CD4-positive, alpha-beta memory T cell (primary cell): ENCODE data around the gene MVK. TPM values are rescaled to one million over a fixed set of nuclear protein-coding genes. Genes with fewer than 3 reads are reported as not detected.

Source experiments
- CTCF ChIA-PET: fragments of 350-600 bp; sonication (Branson Sonifier 250); formaldehyde crosslinking; loops from one replicate; lab custom pipeline; 2021; ENCODE audit warnings: inconsistent platforms; ENCODE audit not compliant: partially characterized antibody; lab: Charles Lee
- POLR2A ChIA-PET: fragments of 350-600 bp; sonication (Branson Sonifier 250); formaldehyde crosslinking; loops from one replicate; lab custom pipeline; 2021; ENCODE audit not compliant: partially characterized antibody; lab: Charles Lee
- DNase-seq, 5 donors: peaks; one replicate each; pipeline versions ENCODE4 v3.0.0 to v3.0.0-alpha.2; 2020 to 2022; ENCODE audit warnings: mixed read lengths in 1 of 5
- H3K27ac ChIP-seq: one replicate; pipeline ENCODE4 v1.7.0; 2013; ENCODE audit warnings: low read depth, low read length
- H3K27me3 ChIP-seq: 2 replicates; pipeline ENCODE4 v1.7.0; 2013; ENCODE audit warnings: mild to moderate bottlenecking, low read length, moderate library complexity; ENCODE audit not compliant: insufficient read depth
- H3K36me3 ChIP-seq: 2 replicates; pipeline ENCODE4 v1.7.0; 2013; ENCODE audit warnings: mild to moderate bottlenecking, low read length, moderate library complexity; ENCODE audit not compliant: insufficient read depth
- H3K4me1 ChIP-seq: 2 replicates; pipeline ENCODE4 v1.7.0; 2013; ENCODE audit warnings: mild to moderate bottlenecking, low read length, moderate library complexity; ENCODE audit not compliant: insufficient read depth
- H3K4me3 ChIP-seq, 2 donors: one replicate each; pipeline ENCODE4 v1.7.0; 2013; ENCODE audit warnings: low read length in 2 of 2, mild to moderate bottlenecking in 1 of 2
- H3K9me3 ChIP-seq, 2 donors: one replicate each; pipeline ENCODE4 v1.7.0; 2013; ENCODE audit warnings: low read length in 2 of 2, control low read depth in 1 of 2; ENCODE audit not compliant: control insufficient read depth in 1 of 2
- H3K27ac Mint-ChIP-seq, 7 donors: one replicate each; pipeline ENCODE4 v1.8.0; 2020 to 2021; ENCODE audit warnings: mixed read lengths in 7 of 7, mild to moderate bottlenecking in 6 of 7, inconsistent platforms in 3 of 7, moderate library complexity in 3 of 7
- H3K27me3 Mint-ChIP-seq, 2 donors: one replicate each; pipeline ENCODE4 v1.8.0; 2020 to 2021; ENCODE audit warnings: mixed read lengths in 2 of 2
- H3K36me3 Mint-ChIP-seq, 2 donors: one replicate each; pipeline ENCODE4 v1.8.0; 2020 to 2021; ENCODE audit warnings: mixed read lengths in 2 of 2, inconsistent platforms in 1 of 2, mild to moderate bottlenecking in 1 of 2
- H3K4me1 Mint-ChIP-seq, 4 donors: one replicate each; pipeline ENCODE4 v1.8.0; 2020 to 2021; ENCODE audit warnings: mixed read lengths in 4 of 4, mild to moderate bottlenecking in 1 of 4
- H3K4me3 Mint-ChIP-seq, 8 donors: one replicate each; pipeline ENCODE4 v1.8.0; 2020 to 2021; ENCODE audit warnings: mixed read lengths in 8 of 8, mild to moderate bottlenecking in 7 of 8, moderate library complexity in 6 of 8, inconsistent platforms in 3 of 8
- H3K9me3 Mint-ChIP-seq, 8 donors: one replicate each; pipeline ENCODE4 v1.8.0; 2020 to 2021; ENCODE audit warnings: mixed read lengths in 8 of 8, mild to moderate bottlenecking in 5 of 8, inconsistent platforms in 3 of 8, moderate library complexity in 1 of 8
- intact Hi-C: fragments of 100-400 bp; cut with micrococcal nuclease; formaldehyde crosslinking; loops from one replicate; pipeline ENCODE4 v1.15.1; 2023
- polyA plus RNA-seq, 2 donors: library from polyadenylated mRNA; unstranded; fragments of 300-500 nt; fragmentation: Illumina TruSeq; gene quantifications; one replicate each; pipeline ENCODE4 v1.2.3, GENCODE V29; 2021
- total RNA-seq, 2 experiments: library from RNA; stranded (reverse); gene quantifications; one replicate each; pipeline ENCODE4 v1.2.3, GENCODE V29; 2021

Gene MVK
- total and polyA plus RNA-seq, 4 experiments from 2014 or later, result 1.9 to 11.0 (median 7.1) TPM

DNA sequence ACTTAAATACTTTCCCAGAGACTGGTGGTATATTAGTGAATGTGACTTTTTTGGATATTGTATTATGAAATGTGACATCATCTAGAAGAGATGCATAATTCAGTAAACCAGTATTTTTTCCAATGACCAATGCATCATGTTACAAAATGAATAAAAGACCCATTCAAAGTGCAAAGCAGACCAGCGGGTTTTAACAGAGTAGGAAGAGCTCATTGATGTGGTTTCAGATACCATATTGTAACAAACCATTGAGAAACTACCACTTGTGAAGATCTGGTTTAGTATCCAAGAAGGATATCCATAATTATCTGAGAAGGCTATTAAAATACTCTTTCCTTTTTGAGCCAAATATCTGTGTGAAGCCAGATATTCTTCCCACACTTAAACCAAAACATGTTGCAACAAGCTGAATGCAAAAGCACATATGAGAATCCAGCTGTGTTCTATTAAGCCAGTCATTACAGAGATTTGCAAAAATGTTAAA is 47.7 kb downstream of the MVK start:
- H3K4me3 Mint-ChIP-seq, result no peak overlapping the region
- no peaks in the 10 kb centered on the region for H3K36me3 ChIP-seq
- no peaks in the 10 kb centered on the region for H3K36me3 Mint-ChIP-seq
- H3K9me3 ChIP-seq, result no peaks in the 10 kb centered on the region
- H3K4me3 ChIP-seq, result no peak overlapping the region
- ChIA-PET CTCF (no interaction called here), POLR2A (no interaction called here)
- H3K4me1 ChIP-seq, result no peaks in the 10 kb centered on the region
- intact Hi-C loops, result no loop called here
- no peak for DNase-seq
- no peak overlapping the region for H3K27ac ChIP-seq
- no peak overlapping the region for H3K27ac Mint-ChIP-seq
- H3K27me3 ChIP-seq, result no peaks in the 10 kb centered on the region
- H3K9me3 Mint-ChIP-seq, result peaks cover 0 to 2% (median 0%) of the 10 kb centered on the region in 8 donors
- H3K27me3 Mint-ChIP-seq, result peaks cover 15 to 29% of the 10 kb centered on the region in 2 donors
- H3K4me1 Mint-ChIP-seq, result peaks cover 0 to 5% (median 2%) of the 10 kb centered on the region in 4 donors

DNA sequence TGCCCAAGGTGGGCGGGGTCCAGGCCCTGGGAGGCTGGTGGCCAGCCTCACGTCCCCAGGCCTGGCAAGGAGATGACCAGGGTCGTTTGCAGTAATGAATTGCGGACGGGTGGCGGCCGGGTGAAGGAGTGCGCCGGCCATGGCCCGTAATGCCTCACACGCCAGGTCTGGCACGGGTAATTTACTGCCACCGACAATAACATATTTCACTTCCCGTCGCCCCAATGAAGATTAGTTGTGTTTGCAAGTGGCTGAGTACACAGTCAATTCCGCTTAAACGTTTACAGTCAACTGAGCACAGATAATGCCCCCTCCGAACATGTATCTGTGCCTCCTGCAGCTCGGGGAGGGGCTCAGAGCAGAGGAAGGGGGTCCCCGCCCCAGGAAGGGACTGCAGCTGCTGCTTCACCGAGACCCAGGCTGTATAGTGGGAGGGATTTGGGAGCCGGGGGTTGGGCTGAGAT is 48.3 kb downstream of the MVK start:
- Mint-ChIP-seq H3K27me3 (peaks cover 14 to 27% of the 10 kb centered on the region in 2 donors), H3K4me1 (peaks cover 0 to 5% (median 2%) of the 10 kb centered on the region in 4 donors), H3K27ac (peak overlapping the region in 1 of 7 donors; percentile 29), H3K36me3 (no peaks in the 10 kb centered on the region), H3K9me3 (peaks cover 0 to 2% (median 0%) of the 10 kb centered on the region in 8 donors), H3K4me3 (peak overlapping the region in 1 of 8 donors; percentile 52)
- Histone ChIP-seq H3K4me3 (no peak overlapping the region), H3K4me1 (no peaks in the 10 kb centered on the region), H3K9me3 (no peaks in the 10 kb centered on the region), H3K27ac (no peak overlapping the region), H3K36me3 (no peaks in the 10 kb centered on the region), H3K27me3 (no peaks in the 10 kb centered on the region)
- POLR2A ChIA-PET, result no interaction called here
- intact Hi-C loops, result no loop called here
- CTCF ChIA-PET, result interaction anchor here (1.4 kb wide), 1 partner anchor 22 kb away, joined by 3 read pairs; no protein-coding TSS in a partner anchor
- no peak for DNase-seq

DNA sequence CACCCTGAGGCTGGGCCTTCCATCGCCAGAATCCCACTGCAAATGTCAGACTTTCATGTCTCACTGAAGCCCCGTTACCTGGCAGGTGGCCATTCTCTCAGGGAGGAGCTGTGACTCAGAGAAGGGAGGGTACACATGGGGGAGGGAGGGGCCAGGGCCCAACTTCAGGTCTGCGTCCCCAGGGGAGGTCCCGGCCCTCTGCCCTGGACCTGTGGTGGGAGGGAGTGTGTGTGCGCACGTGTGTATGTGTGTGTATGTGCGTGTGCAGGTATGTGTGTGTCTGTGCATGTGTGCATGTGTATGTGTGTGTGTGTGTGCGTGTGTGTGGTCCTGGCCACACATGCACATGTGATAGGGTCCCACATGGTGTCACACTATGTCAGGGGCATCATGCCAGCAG is 50.9 kb downstream of the MVK start:
- H3K4me3 ChIP-seq, result no peak overlapping the region
- H3K27ac ChIP-seq, result no peak overlapping the region
- intact Hi-C loops, result no loop called here
- CTCF ChIA-PET, result no interaction called here
- DNase-seq, result no peak
- Mint-ChIP-seq H3K4me1 (peaks cover 0 to 11% (median 2%) of the 10 kb centered on the region in 4 donors), H3K9me3 (peaks cover 0 to 2% (median 0%) of the 10 kb centered on the region in 8 donors), H3K27me3 (peaks cover 23 to 31% of the 10 kb centered on the region in 2 donors), H3K27ac (no peak overlapping the region), H3K36me3 (no peaks in the 10 kb centered on the region), H3K4me3 (no peak overlapping the region)
- no peaks in the 10 kb centered on the region for H3K36me3 ChIP-seq
- no peaks in the 10 kb centered on the region for H3K27me3 ChIP-seq
- H3K4me1 ChIP-seq, result no peaks in the 10 kb centered on the region
- POLR2A ChIA-PET, result no interaction called here
- H3K9me3 ChIP-seq, result no peaks in the 10 kb centered on the region

DNA sequence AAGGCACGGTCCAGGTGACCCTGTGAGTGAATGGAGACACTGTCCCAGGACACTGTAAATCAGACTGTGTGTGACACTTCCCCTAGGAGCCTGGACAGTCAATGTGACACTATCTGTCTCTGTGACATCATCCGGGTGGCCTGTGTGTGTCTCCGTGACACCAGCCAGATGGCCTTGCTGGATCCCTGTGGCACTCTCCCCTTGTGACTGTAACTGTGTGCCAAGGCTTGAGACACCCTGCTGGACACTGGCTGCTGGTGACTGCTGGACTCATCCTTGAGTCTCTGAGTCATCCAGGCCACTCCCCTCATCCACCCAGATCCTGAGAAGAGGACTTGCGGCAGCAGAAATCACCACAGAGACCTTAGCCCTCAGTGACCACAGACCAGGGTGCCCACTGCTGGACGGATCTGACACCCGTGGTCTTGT is 51.6 kb downstream of the MVK start:
- Mint-ChIP-seq H3K4me3 (no peak overlapping the region), H3K27me3 (peaks cover 24 to 36% of the 10 kb centered on the region in 2 donors), H3K4me1 (peaks cover 0 to 11% (median 2%) of the 10 kb centered on the region in 4 donors), H3K27ac (no peak overlapping the region), H3K9me3 (peaks cover 0 to 4% (median 0%) of the 10 kb centered on the region in 8 donors), H3K36me3 (no peaks in the 10 kb centered on the region)
- ChIA-PET POLR2A (no interaction called here), CTCF (no interaction called here)
- Histone ChIP-seq H3K9me3 (no peaks in the 10 kb centered on the region), H3K4me3 (no peak overlapping the region), H3K27ac (no peak overlapping the region), H3K4me1 (no peaks in the 10 kb centered on the region), H3K36me3 (no peaks in the 10 kb centered on the region), H3K27me3 (peaks cover 4% of the 10 kb centered on the region)
- intact Hi-C loops, result no loop called here
- DNase-seq, result no peak

DNA sequence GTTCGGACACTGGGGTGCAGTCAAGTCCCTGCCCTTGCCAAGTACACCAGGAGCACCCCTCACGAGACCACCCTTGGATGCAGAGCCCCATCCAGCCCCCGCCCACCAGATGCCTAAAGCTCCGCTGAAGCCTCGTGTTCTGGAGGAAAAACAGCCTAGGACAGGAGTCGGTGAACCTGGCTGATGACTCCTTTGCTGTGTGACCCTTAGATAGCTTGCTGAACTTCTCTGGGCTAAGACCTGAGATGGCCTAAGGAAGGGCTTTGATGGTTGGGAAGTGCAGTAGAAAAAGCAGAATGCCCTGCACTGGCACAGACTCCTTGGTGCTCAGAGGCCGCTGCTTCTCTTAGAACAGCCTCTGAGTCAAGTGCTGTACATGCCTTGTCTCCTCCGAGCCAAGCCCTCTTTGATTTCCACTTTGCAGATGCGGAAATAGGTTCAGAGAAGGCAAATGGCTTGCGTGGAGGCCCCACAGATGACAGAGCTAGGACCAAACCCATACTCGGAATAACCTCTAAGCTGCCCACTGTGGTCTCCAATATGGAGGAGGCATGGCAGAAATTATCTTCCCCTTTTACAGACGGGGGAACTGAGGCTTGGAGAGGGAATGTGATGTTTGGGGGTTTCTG is 52.3 kb downstream of the MVK start:
- intact Hi-C loops, result no loop called here
- H3K36me3 ChIP-seq, result no peaks in the 10 kb centered on the region
- no peak for DNase-seq
- H3K27me3 ChIP-seq, result peaks cover 4% of the 10 kb centered on the region
- peaks cover 29 to 41% of the 10 kb centered on the region in 2 donors for H3K27me3 Mint-ChIP-seq
- H3K36me3 Mint-ChIP-seq, result no peaks in the 10 kb centered on the region
- no peak overlapping the region for H3K4me3 Mint-ChIP-seq
- H3K9me3 Mint-ChIP-seq, result peaks cover 0 to 5% (median 0%) of the 10 kb centered on the region in 8 donors
- POLR2A ChIA-PET, result no interaction called here
- H3K4me3 ChIP-seq, result no peak overlapping the region
- H3K9me3 ChIP-seq, result no peaks in the 10 kb centered on the region
- no peak overlapping the region for H3K27ac Mint-ChIP-seq
- H3K27ac ChIP-seq, result no peak overlapping the region
- peaks cover 0 to 11% (median 2%) of the 10 kb centered on the region in 4 donors for H3K4me1 Mint-ChIP-seq
- no peaks in the 10 kb centered on the region for H3K4me1 ChIP-seq
- CTCF ChIA-PET, result no interaction called here

DNA sequence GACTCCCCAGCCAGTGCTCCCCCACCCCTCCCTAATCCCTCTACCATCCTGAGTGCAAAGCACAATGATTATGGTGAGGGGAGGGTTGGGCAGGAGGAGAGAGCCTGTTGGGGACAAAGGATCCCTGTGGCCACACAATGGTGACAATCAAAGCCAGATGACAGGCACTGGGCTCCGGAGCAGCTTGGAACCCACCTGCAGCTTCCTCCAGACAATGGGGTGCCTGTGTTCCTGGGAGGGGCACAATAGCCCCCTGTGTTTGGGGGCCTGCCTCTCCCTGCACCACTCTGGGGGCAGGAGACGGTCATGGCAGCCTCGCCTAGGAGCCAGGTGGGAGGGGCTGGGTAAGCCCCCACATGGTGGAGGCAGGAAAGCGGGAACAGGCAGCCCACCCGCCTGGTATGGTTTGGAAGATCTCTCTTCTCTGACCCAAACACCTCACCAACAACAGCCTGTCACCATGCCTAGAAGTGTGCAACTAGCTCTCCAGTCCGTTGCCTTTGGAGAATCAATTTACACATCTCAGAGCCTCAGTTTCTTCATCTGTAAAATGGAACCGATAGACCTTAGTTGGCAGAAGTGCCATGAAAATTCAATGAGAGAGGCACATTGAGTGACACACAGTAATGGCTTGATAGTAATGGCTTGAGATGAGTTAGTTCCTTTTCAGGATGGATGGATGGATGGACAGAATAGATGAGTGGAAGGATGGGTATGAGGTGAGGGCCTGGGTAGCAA is 53.0 kb downstream of the MVK start:
- Mint-ChIP-seq H3K4me3 (peak overlapping the region in 1 of 8 donors; percentile 1), H3K36me3 (no peaks in the 10 kb centered on the region), H3K9me3 (peaks cover 0 to 5% (median 0%) of the 10 kb centered on the region in 8 donors), H3K27me3 (peaks cover 30 to 43% of the 10 kb centered on the region in 2 donors), H3K4me1 (peaks cover 0 to 11% (median under 1%) of the 10 kb centered on the region in 4 donors), H3K27ac (no peak overlapping the region)
- no peaks in the 10 kb centered on the region for H3K4me1 ChIP-seq
- no peak for DNase-seq
- CTCF ChIA-PET, result no interaction called here
- H3K9me3 ChIP-seq, result no peaks in the 10 kb centered on the region
- POLR2A ChIA-PET, result no interaction called here
- H3K27ac ChIP-seq, result no peak overlapping the region
- no peaks in the 10 kb centered on the region for H3K36me3 ChIP-seq
- H3K27me3 ChIP-seq, result peaks cover 4% of the 10 kb centered on the region
- intact Hi-C loops, result no loop called here
- H3K4me3 ChIP-seq, result no peak overlapping the region

DNA sequence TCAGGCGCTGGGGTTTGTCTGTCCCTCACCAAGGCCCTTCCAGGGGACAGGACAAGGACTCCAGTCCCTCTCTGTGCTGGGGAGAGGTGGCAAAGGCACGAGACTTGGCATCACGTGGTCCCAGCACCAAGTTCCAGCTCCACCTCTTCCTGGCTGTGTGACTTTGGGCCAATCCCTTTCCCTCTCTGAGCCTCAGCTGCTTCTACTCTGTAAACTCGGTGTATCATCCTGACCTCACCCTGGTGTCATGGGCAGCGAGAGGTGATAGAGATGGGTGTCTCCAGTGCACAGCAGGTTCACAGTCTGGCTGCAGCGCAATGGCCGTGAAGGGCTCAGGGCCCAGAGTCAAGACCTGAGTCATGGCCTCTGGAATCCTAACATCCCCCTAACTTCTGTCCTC is 54.0 kb downstream of the MVK start:
- Mint-ChIP-seq H3K27ac (no peak overlapping the region), H3K27me3 (peaks cover 28 to 38% of the 10 kb centered on the region in 2 donors), H3K36me3 (no peaks in the 10 kb centered on the region), H3K4me1 (peaks cover 0 to 6% (median 0%) of the 10 kb centered on the region in 4 donors), H3K9me3 (peaks cover 0 to 5% (median 0%) of the 10 kb centered on the region in 8 donors), H3K4me3 (no peak overlapping the region)
- Histone ChIP-seq H3K27me3 (peaks cover 4% of the 10 kb centered on the region), H3K36me3 (no peaks in the 10 kb centered on the region), H3K4me3 (no peak overlapping the region), H3K4me1 (no peaks in the 10 kb centered on the region), H3K27ac (no peak overlapping the region), H3K9me3 (no peaks in the 10 kb centered on the region)
- ChIA-PET CTCF (no interaction called here), POLR2A (no interaction called here)
- intact Hi-C loops, result no loop called here
- no peak for DNase-seq
